ENCODE results near the gene HSPB7.

DNA sequence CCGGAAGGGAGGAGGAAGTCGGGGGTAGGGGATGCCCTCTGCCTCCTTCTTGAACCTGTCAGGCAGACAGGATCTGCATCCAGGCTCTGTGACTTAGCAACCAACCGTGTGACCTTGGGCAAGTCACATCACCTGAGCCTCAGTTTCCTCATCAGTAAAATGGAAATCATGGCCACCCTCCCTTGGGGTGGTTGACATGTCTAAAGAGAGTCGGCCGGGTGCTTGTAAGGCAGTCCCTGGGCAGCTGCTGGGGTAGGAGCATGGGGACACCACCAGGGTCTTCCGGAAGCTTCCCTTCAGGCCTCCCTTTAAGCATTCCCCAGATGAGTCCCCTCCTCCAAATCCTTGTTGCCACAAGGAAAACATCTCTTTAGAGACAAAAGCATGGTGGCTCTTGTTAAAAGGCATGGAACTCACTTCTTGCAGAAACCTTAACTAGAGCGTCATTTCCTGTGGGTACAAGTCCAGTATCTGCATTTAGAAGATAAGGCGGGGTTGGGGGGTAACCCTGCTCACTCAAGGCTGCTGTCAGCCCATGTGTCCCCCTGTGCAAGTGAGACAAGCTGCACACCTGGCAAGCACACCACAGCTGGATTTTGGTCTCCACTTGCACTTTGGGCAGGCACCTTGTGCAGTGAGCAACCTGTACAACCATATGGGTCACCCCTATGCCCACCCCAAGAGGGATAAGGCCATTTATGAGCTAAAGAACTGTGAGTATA lies 36.1 kb upstream of the HSPB7 start:
- no peak for TF ChIP-seq POLR2A (IDR thresholded peaks at IDR 0.05; ENCODE audit: low read length)
- TF ChIP-seq GATA1 (IDR thresholded peaks at IDR 0.05; ENCODE audit: low read depth, low read length) = no peak
